Liver (tissue), 3 donors: ENCODE measurements around the gene DPP6.
"Not testable (repeated sequence)": the region's sequence is repeated elsewhere in the genome, so short reads cannot be mapped to it uniquely, and the experiment has no call there.

Experiments used
- EGR1 ChIP-seq, 2 donors: IDR thresholded peaks; 2 replicates each; pipeline ENCODE4 v1.6.1; 2016 to 2018; ENCODE audit warnings: antibody characterized with exemption in 2 of 2, low read depth in 2 of 2
- GABPA ChIP-seq, 2 donors: IDR thresholded peaks in 1 of 2; conservative IDR thresholded peaks in 1 of 2; 2 replicates each; pipeline ENCODE4 v1.6.1; 2016; ENCODE audit warnings: antibody characterized with exemption in 2 of 2, mild to moderate bottlenecking in 1 of 2, moderate library complexity in 1 of 2
- HNF4A ChIP-seq, 2 donors: conservative IDR thresholded peaks; 2 replicates each; pipeline ENCODE4 v1.6.1; 2016; ENCODE audit warnings: antibody characterized with exemption in 2 of 2, mild to moderate bottlenecking in 2 of 2
- HNF4G ChIP-seq: IDR thresholded peaks from 2 replicates; pipeline ENCODE4 v1.6.1; 2016; ENCODE audit warnings: antibody characterized with exemption
- JUND ChIP-seq, 2 donors: IDR thresholded peaks; 2 replicates each; pipeline ENCODE4 v1.6.1; 2016; ENCODE audit warnings: antibody characterized with exemption in 2 of 2
- RAD21 ChIP-seq, 2 donors: IDR thresholded peaks; 2 replicates each; pipeline ENCODE4 v1.6.1; 2016; ENCODE audit warnings: antibody characterized with exemption in 2 of 2, mild to moderate bottlenecking in 2 of 2
- SP1 ChIP-seq: IDR thresholded peaks from 2 replicates; pipeline ENCODE4 v1.6.1; 2018; ENCODE audit warnings: antibody characterized with exemption, mild to moderate bottlenecking
- TAF1 ChIP-seq: conservative IDR thresholded peaks from 2 replicates; pipeline ENCODE4 v1.6.1; 2016; ENCODE audit warnings: antibody characterized with exemption, mild to moderate bottlenecking
- YY1 ChIP-seq: IDR thresholded peaks from 2 replicates; pipeline ENCODE4 v1.6.1; 2016; ENCODE audit warnings: antibody characterized with exemption, mild to moderate bottlenecking
- TF ChIP-seq, protein P1 (sequence below): fragments of 150-350 bp; IDR thresholded peaks from 2 replicates; pipeline ENCODE4 v1.5.1; 2017; ENCODE audit warnings: improper control_type of control experiment, low read depth, low read length; ENCODE audit not compliant: missing input control
- TF ChIP-seq, protein P2 (sequence below): IDR thresholded peaks from 2 replicates; pipeline ENCODE4 v1.6.1; 2016; ENCODE audit warnings: antibody characterized with exemption
- TF ChIP-seq, protein P3 (sequence below): IDR thresholded peaks from 2 replicates; pipeline ENCODE4 v1.6.1; 2016; ENCODE audit warnings: antibody characterized with exemption, mild to moderate bottlenecking
- TF ChIP-seq, protein P4 (sequence below): IDR thresholded peaks from 2 replicates; pipeline ENCODE4 v1.6.1; 2016; ENCODE audit warnings: antibody characterized with exemption
- donor health status: healthy.
- donor health status: healthy.

DNA sequence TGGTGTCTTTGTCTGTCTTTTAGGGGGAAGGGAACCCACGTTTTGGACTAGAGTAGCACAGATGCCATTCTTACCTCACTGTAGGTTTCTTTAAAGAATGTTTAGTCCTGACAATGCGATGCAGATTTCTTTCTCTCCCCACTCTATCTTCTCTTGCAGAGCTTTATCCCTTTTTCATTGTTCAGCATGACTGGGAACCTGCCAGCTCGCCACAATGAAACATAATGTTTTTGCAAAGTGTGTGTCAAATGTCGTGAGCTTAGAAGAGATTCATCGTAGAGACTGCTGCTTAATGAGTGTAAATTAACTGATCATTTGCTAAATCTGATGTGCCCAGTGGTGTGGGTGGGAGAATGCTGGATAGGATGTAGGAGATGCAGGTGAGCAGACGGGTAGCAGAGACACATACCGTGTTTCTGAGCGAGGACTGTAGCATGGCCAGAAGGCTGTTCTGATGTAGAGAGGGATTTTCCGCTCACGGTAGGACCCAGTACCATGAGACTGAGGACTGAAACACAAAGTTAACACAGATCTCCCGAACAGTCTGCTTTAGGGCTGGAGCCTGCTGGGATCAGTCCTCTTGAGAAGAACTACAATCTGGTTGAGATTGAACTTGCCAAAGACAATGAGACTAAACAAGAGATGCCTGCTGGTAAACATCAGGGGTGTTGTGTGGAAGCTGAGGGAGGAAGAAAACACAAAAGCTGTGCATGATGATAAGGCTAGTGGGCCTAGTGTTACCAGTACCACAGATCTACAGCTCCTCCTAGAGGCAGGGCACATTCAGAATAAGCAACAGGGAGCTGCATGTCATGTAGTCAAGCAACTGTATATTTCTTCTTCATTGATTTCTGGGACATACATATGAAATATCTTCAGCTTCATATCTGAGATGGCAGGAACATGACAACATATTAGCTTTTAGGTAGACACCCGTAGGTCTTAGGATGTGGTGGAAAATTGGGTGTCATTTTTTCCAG is 65.5 kb downstream of the DPP6 start:
- TF ChIP-seq, protein P1, sequence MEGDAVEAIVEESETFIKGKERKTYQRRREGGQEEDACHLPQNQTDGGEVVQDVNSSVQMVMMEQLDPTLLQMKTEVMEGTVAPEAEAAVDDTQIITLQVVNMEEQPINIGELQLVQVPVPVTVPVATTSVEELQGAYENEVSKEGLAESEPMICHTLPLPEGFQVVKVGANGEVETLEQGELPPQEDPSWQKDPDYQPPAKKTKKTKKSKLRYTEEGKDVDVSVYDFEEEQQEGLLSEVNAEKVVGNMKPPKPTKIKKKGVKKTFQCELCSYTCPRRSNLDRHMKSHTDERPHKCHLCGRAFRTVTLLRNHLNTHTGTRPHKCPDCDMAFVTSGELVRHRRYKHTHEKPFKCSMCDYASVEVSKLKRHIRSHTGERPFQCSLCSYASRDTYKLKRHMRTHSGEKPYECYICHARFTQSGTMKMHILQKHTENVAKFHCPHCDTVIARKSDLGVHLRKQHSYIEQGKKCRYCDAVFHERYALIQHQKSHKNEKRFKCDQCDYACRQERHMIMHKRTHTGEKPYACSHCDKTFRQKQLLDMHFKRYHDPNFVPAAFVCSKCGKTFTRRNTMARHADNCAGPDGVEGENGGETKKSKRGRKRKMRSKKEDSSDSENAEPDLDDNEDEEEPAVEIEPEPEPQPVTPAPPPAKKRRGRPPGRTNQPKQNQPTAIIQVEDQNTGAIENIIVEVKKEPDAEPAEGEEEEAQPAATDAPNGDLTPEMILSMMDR = not testable (repeated sequence)
- not testable (repeated sequence) for TF ChIP-seq EGR1 (IDR thresholded peaks at IDR 0.05; ENCODE audit: low read depth in 2 of 2); SP1; RAD21 (IDR thresholded peaks at IDR 0.05); GABPA (IDR thresholded peaks at IDR 0.05 in 1 of 2, conservative IDR thresholded peaks at IDR 0.05 in 1 of 2); HNF4G; JUND (IDR thresholded peaks at IDR 0.05); HNF4A (conservative IDR thresholded peaks at IDR 0.05); YY1; TAF1
- TF ChIP-seq, protein P2, sequence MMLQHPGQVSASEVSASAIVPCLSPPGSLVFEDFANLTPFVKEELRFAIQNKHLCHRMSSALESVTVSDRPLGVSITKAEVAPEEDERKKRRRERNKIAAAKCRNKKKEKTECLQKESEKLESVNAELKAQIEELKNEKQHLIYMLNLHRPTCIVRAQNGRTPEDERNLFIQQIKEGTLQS = not testable (repeated sequence)
- TF ChIP-seq, protein P3, sequence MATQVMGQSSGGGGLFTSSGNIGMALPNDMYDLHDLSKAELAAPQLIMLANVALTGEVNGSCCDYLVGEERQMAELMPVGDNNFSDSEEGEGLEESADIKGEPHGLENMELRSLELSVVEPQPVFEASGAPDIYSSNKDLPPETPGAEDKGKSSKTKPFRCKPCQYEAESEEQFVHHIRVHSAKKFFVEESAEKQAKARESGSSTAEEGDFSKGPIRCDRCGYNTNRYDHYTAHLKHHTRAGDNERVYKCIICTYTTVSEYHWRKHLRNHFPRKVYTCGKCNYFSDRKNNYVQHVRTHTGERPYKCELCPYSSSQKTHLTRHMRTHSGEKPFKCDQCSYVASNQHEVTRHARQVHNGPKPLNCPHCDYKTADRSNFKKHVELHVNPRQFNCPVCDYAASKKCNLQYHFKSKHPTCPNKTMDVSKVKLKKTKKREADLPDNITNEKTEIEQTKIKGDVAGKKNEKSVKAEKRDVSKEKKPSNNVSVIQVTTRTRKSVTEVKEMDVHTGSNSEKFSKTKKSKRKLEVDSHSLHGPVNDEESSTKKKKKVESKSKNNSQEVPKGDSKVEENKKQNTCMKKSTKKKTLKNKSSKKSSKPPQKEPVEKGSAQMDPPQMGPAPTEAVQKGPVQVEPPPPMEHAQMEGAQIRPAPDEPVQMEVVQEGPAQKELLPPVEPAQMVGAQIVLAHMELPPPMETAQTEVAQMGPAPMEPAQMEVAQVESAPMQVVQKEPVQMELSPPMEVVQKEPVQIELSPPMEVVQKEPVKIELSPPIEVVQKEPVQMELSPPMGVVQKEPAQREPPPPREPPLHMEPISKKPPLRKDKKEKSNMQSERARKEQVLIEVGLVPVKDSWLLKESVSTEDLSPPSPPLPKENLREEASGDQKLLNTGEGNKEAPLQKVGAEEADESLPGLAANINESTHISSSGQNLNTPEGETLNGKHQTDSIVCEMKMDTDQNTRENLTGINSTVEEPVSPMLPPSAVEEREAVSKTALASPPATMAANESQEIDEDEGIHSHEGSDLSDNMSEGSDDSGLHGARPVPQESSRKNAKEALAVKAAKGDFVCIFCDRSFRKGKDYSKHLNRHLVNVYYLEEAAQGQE = not testable (repeated sequence)
- TF ChIP-seq, protein P4, sequence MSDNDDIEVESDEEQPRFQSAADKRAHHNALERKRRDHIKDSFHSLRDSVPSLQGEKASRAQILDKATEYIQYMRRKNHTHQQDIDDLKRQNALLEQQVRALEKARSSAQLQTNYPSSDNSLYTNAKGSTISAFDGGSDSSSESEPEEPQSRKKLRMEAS = not testable (repeated sequence)
